Osteoblast (primary cell): ENCODE data around the gene CDIP1. TPM values are rescaled to one million over a fixed set of nuclear protein-coding genes. Genes with fewer than 3 reads are reported as not detected.

ENCODE experiments used
- DNase-seq: peaks from one replicate; pipeline ENCODE4 v3.0.0; 2011; ENCODE audit warnings: low spot score, mixed read lengths; ENCODE audit not compliant: insufficient read length; ENCODE audit errors: missing footprints
- H2AFZ ChIP-seq: 2 replicates; pipeline ENCODE4 v1.6.0; 2011; ENCODE audit warnings: mild to moderate bottlenecking, low read length
- H3K27ac ChIP-seq: 2 replicates; pipeline ENCODE4 v1.5.1; 2011; ENCODE audit warnings: mild to moderate bottlenecking, low read depth, low read length, moderate library complexity
- H3K27me3 ChIP-seq: 2 replicates; pipeline ENCODE4 v1.6.0; 2012; ENCODE audit warnings: mild to moderate bottlenecking, control low read depth, inconsistent platforms, low read length, moderate library complexity; ENCODE audit not compliant: insufficient read depth
- H3K36me3 ChIP-seq: 2 replicates; pipeline ENCODE4 v1.5.1; 2011; ENCODE audit warnings: mild to moderate bottlenecking, low read length, control low read depth, moderate library complexity; ENCODE audit not compliant: insufficient read depth
- H3K4me1 ChIP-seq: 2 replicates; pipeline ENCODE4 v1.5.1; 2011; ENCODE audit warnings: mild to moderate bottlenecking, low read length, control low read depth, moderate library complexity; ENCODE audit not compliant: insufficient read depth
- H3K4me2 ChIP-seq: 2 replicates; pipeline ENCODE4 v1.6.0; 2011; ENCODE audit warnings: mild to moderate bottlenecking, low read length; ENCODE audit not compliant: insufficient read depth
- H3K4me3 ChIP-seq: fragments of 200-600 bp; sonication (generic); 3 replicates; pipeline ENCODE4 v1.5.1; 2012; ENCODE audit warnings: mild to moderate bottlenecking, low read length, inconsistent platforms; ENCODE audit not compliant: insufficient read depth
- H3K79me2 ChIP-seq: 2 replicates; pipeline ENCODE4 v1.6.0; 2012; ENCODE audit warnings: mild to moderate bottlenecking, low read length, control low read depth, inconsistent platforms; ENCODE audit not compliant: insufficient read depth
- H3K9me3 ChIP-seq: 2 replicates; pipeline ENCODE4 v1.5.1; 2011; ENCODE audit warnings: low read depth, low read length, control low read depth
- H4K20me1 ChIP-seq: 2 replicates; pipeline ENCODE4 v1.6.0; 2012; ENCODE audit warnings: mild to moderate bottlenecking, low read length, control low read depth; ENCODE audit not compliant: insufficient read depth
- CTCF ChIP-seq: IDR thresholded peaks from 2 replicates; pipeline ENCODE4 v1.5.1; 2011; ENCODE audit warnings: mild to moderate bottlenecking, low read depth, low read length, moderate library complexity; ENCODE audit errors: extremely low read depth
- total RNA-seq: library from RNA; depleted of rRNA; stranded (reverse); fragments of >200 nt; gene quantifications from 2 replicates; pipeline ENCODE4 v1.2.3, GENCODE V29; 2012

Gene CDIP1
- total RNA-seq, 1 donor, result 10.5 TPM

- Histone ChIP-seq H3K27me3 (no peaks in the 10 kb centered on the region), H3K4me2 (peak overlapping the region; percentile 44), H4K20me1 (peaks cover 3% of the 10 kb centered on the region), H3K9me3 (no peaks in the 10 kb centered on the region), H3K4me3 (no peak overlapping the region), H3K4me1 (peaks cover 23% of the 10 kb centered on the region), H3K27ac (peak overlapping the region; percentile 33), H2AFZ (no peak overlapping the region), H3K36me3 (peaks cover 34% of the 10 kb centered on the region), H3K79me2 (no peaks in the 10 kb centered on the region)
- no peak for TF ChIP-seq CTCF
- DNase-seq, result peak; percentile 91
Measured at GRCh38 chr16:4463522-4464163, 74.9 kb downstream of the CDIP1 start.

- H3K36me3 ChIP-seq, result peaks cover 35% of the 10 kb centered on the region
- no peaks in the 10 kb centered on the region for H3K79me2 ChIP-seq
- H4K20me1 ChIP-seq, result peaks cover 7% of the 10 kb centered on the region
- H3K27me3 ChIP-seq, result no peaks in the 10 kb centered on the region
- TF ChIP-seq CTCF, result no peak
- no peak overlapping the region for H2AFZ ChIP-seq
- H3K4me3 ChIP-seq, result no peak overlapping the region
- peaks cover 23% of the 10 kb centered on the region for H3K4me1 ChIP-seq
- DNase-seq, result no peak
- no peak overlapping the region for H3K27ac ChIP-seq
- H3K9me3 ChIP-seq, result no peaks in the 10 kb centered on the region
- no peak overlapping the region for H3K4me2 ChIP-seq
Measured at GRCh38 chr16:4461250-4462085, 77.1 kb downstream of the CDIP1 start.

- H3K9me3 ChIP-seq, result no peaks in the 10 kb centered on the region
- peaks cover 23% of the 10 kb centered on the region for H3K4me1 ChIP-seq
- no peaks in the 10 kb centered on the region for H3K27me3 ChIP-seq
- peaks cover 7% of the 10 kb centered on the region for H4K20me1 ChIP-seq
- no peaks in the 10 kb centered on the region for H3K79me2 ChIP-seq
- no peak for TF ChIP-seq CTCF
- no peak overlapping the region for H3K4me3 ChIP-seq
- no peak for DNase-seq
- no peak overlapping the region for H3K4me2 ChIP-seq
- no peak overlapping the region for H2AFZ ChIP-seq
- H3K27ac ChIP-seq, result no peak overlapping the region
- H3K36me3 ChIP-seq, result peaks cover 35% of the 10 kb centered on the region
Measured at GRCh38 chr16:4460936-4461249, 77.7 kb downstream of the CDIP1 start.

Other genes with a start within 250 kb of the CDIP1 start
- gene GLIS2, start 222.7 kb downstream of the CDIP1 start, total RNA-seq, result 5.0 and 5.4 TPM in 2 replicates
- 17.4 and 18.6 TPM in 2 replicates for gene PAM16, start 187.5 kb downstream of the CDIP1 start, total RNA-seq
- gene VASN, start 166.9 kb downstream of the CDIP1 start, total RNA-seq, result 202 and 217 TPM in 2 replicates
- gene CORO7, start 122.2 kb downstream of the CDIP1 start, total RNA-seq, result 9.7 and 17.7 TPM in 2 replicates
- gene DNAJA3, start 112.9 kb downstream of the CDIP1 start, total RNA-seq, result 30.0 and 30.9 TPM in 2 replicates
- gene NMRAL1, start 64.1 kb downstream of the CDIP1 start, total RNA-seq, result 71.0 and 90.5 TPM in 2 replicates
- gene HMOX2, start 62.4 kb downstream of the CDIP1 start, total RNA-seq, result 39.4 and 44.5 TPM in 2 replicates
- gene C16orf96, start 17.6 kb upstream of the CDIP1 start, total RNA-seq, result under 0.01 TPM in 1 of 2 replicates, not detected in the other
- 6.2 and 9.4 TPM in 2 replicates for gene UBALD1, start 76.1 kb upstream of the CDIP1 start, total RNA-seq
- gene MGRN1, start 86.1 kb upstream of the CDIP1 start, total RNA-seq, result 41.5 and 46.7 TPM in 2 replicates
- 15.0 and 18.1 TPM in 2 replicates for gene NUDT16L1, start 154.8 kb upstream of the CDIP1 start, total RNA-seq
- 31.2 and 39.4 TPM in 2 replicates for gene ANKS3, start 195.5 kb upstream of the CDIP1 start, total RNA-seq
- gene DNAAF8, start 195.8 kb upstream of the CDIP1 start, total RNA-seq, result 1.1 and 2.7 TPM in 2 replicates
- 14.5 and 16.2 TPM in 2 replicates for gene ZNF500, start 228.4 kb upstream of the CDIP1 start, total RNA-seq
- not detected in 2 replicates for gene SEPTIN12, start 249.6 kb upstream of the CDIP1 start, total RNA-seq